Uterus (tissue), 4 donors: ENCODE data around the gene ABI3BP. TPM values are rescaled to one million over a fixed set of nuclear protein-coding genes. Genes with fewer than 3 reads are reported as not detected.
A peak's percentile ranks its signal among the peaks of the same experiment; 100 is the strongest.

Experiments used
- DNase-seq, 2 donors: peaks; one replicate each; pipeline ENCODE4 v3.0.0-alpha.2; 2019 to 2020
- H3K27ac ChIP-seq, 2 donors: fragments of 200-600 bp; sonication (generic); 1 replicate in 1 of 2; 2 replicates in 1 of 2; pipeline ENCODE4 v1.5.1; 2016 to 2018
- H3K27me3 ChIP-seq, 2 donors: fragments of 200-600 bp; sonication (generic); one replicate each; pipeline ENCODE4 v1.5.1; 2018 to 2019; ENCODE audit warnings: control low read depth in 1 of 2
- H3K36me3 ChIP-seq, 2 donors: fragments of 200-600 bp; sonication (generic); one replicate each; pipeline ENCODE4 v1.5.1; 2019; ENCODE audit warnings: control low read depth in 1 of 2
- H3K4me1 ChIP-seq, 2 donors: fragments of 200-600 bp; sonication (generic); one replicate each; pipeline ENCODE4 v1.5.1; 2018 to 2019; ENCODE audit warnings: control low read depth in 1 of 2
- H3K4me3 ChIP-seq, 2 donors: fragments of 200-600 bp; sonication (generic); 1 replicate in 1 of 2; 2 replicates in 1 of 2; pipeline ENCODE4 v1.5.1; 2018 to 2019; ENCODE audit warnings: mild to moderate bottlenecking in 1 of 2
- H3K9me3 ChIP-seq, 2 donors: fragments of 200-600 bp; sonication (generic); one replicate each; pipeline ENCODE4 v1.5.1; 2019; ENCODE audit warnings: control low read depth in 1 of 2
- POLR2A ChIP-seq, 2 donors: fragments of 450-650 bp; IDR thresholded peaks; one replicate each; pipeline ENCODE4 v1.6.1; 2016; ENCODE audit warnings: antibody characterized with exemption in 2 of 2, mild to moderate bottlenecking in 1 of 2, moderate library complexity in 1 of 2
- intact Hi-C: fragments of 100-400 bp; cut with DNase I; formaldehyde crosslinking; loops from one replicate; pipeline ENCODE4 v1.15.1; 2023; ENCODE audit warnings: low total_unique reads
- total RNA-seq, 4 donors: library from RNA; depleted of rRNA in 3 of 4; stranded (reverse); fragments of >200 nt in 3 of 4; gene quantifications; one replicate each; pipeline versions ENCODE4 v1.1.0 to v1.2.4, GENCODE V29; 2014 to 2023
- TF ChIP-seq, protein P1 (sequence below), 4 experiments: fragments of 200-600 bp in 2 of 4; fragments of 450-650 bp in 2 of 4; sonication (generic) in 2 of 4; IDR thresholded peaks; one replicate each; pipeline ENCODE4 v1.5.1; 2016 to 2019; ENCODE audit warnings: antibody characterized with exemption in 4 of 4, mild to moderate bottlenecking in 2 of 4, moderate library complexity in 1 of 4
- donor health status: DM: yes; HTN: yes; CAD: no.

The ABI3BP gene
- total RNA-seq, 4 donors from 2014 or later, result 38.8 to 156 (median 89.2) TPM

- H3K9me3 ChIP-seq, result no peaks in the 10 kb centered on the region
- peak overlapping the region; percentile 83 to 87 for H3K4me3 ChIP-seq
- peaks cover 0 to 8% of the 10 kb centered on the region in 2 donors for H3K4me1 ChIP-seq
- DNase-seq, result no peak
- no peaks in the 10 kb centered on the region for H3K27me3 ChIP-seq
- H3K36me3 ChIP-seq, result no peaks in the 10 kb centered on the region
- intact Hi-C loops, result no loop called here
- H3K27ac ChIP-seq, result peak overlapping the region; percentile 95 to 98
- TF ChIP-seq POLR2A (IDR thresholded peaks at IDR 0.05), result no peak
- TF ChIP-seq, protein P1, sequence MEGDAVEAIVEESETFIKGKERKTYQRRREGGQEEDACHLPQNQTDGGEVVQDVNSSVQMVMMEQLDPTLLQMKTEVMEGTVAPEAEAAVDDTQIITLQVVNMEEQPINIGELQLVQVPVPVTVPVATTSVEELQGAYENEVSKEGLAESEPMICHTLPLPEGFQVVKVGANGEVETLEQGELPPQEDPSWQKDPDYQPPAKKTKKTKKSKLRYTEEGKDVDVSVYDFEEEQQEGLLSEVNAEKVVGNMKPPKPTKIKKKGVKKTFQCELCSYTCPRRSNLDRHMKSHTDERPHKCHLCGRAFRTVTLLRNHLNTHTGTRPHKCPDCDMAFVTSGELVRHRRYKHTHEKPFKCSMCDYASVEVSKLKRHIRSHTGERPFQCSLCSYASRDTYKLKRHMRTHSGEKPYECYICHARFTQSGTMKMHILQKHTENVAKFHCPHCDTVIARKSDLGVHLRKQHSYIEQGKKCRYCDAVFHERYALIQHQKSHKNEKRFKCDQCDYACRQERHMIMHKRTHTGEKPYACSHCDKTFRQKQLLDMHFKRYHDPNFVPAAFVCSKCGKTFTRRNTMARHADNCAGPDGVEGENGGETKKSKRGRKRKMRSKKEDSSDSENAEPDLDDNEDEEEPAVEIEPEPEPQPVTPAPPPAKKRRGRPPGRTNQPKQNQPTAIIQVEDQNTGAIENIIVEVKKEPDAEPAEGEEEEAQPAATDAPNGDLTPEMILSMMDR (IDR thresholded peaks at IDR 0.05), result no peak
Observed at GRCh38 chr3:100708644-100708988, 284.6 kb downstream of the ABI3BP start.

DNA sequence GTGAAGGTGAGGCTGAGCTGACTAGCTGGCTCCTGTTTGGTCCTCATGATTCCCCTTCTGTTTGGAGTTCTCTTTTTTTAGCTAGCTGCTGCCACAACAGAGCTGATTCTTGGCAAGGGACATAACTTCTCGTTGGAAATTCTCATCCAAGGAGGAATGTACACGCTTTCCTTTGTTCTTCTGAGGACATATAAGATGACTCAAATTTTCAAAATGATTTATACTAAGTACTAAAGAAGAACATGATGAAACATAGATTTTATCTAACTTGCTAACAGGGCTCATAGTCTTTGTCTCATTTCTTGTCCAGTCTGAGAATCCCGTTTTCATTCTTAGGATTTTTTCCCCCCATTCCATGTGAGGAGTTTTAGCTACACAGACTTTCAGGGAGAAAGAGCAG, 286.9 kb downstream of the ABI3BP start:
- Histone ChIP-seq H3K4me3 (no peak overlapping the region), H3K36me3 (no peaks in the 10 kb centered on the region), H3K4me1 (peaks cover 0 to 8% of the 10 kb centered on the region in 2 donors), H3K9me3 (no peaks in the 10 kb centered on the region), H3K27me3 (no peaks in the 10 kb centered on the region), H3K27ac (no peak overlapping the region)
- no peak for DNase-seq
- intact Hi-C loops, result no loop called here
- TF ChIP-seq, protein P1 (IDR thresholded peaks at IDR 0.05), result no peak
- TF ChIP-seq POLR2A (IDR thresholded peaks at IDR 0.05), result no peak

DNA sequence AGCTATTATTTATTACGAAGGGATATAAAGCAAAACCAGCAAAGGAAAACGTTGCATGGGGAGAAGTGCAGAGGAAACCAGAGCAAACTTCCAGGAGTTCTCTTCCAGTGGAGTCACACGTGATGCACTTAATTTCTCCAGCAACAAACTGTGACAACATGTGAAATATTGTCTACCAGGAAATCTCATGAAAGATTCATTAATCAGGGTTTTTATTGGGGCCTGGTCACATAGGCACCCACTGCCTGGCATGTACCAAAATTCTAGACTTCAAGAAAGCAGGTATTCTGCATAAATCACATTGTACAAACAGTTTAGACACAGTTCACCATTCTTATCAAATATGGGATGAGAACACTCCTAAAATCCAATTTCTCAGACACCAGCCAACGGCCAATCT, 289.4 kb downstream of the ABI3BP start:
- TF ChIP-seq, protein P1 (IDR thresholded peaks at IDR 0.05), result no peak
- TF ChIP-seq POLR2A (IDR thresholded peaks at IDR 0.05), result no peak
- H3K36me3 ChIP-seq, result no peaks in the 10 kb centered on the region
- intact Hi-C loops, result no loop called here

GRCh38 chr3:100702980-100703345, 290.3 kb downstream of the ABI3BP start:
- TF ChIP-seq POLR2A (IDR thresholded peaks at IDR 0.05), result no peak
- TF ChIP-seq, protein P1 (IDR thresholded peaks at IDR 0.05), result no peak
- H3K27me3 ChIP-seq, result peaks cover 0 to 10% of the 10 kb centered on the region in 2 donors
- DNase-seq, result no peak
- H3K27ac ChIP-seq, result no peak overlapping the region
- no peak overlapping the region for H3K4me3 ChIP-seq
- no peaks in the 10 kb centered on the region for H3K36me3 ChIP-seq
- H3K4me1 ChIP-seq, result no peaks in the 10 kb centered on the region
- H3K9me3 ChIP-seq, result no peaks in the 10 kb centered on the region
- intact Hi-C loops, result no loop called here

More for the DNA sequence above, 289.4 kb downstream of the ABI3BP start:
- Histone ChIP-seq H3K27ac (no peak overlapping the region), H3K4me3 (no peak overlapping the region), H3K4me1 (no peaks in the 10 kb centered on the region), H3K27me3 (peaks cover 0 to 10% of the 10 kb centered on the region in 2 donors), H3K9me3 (no peaks in the 10 kb centered on the region)
- DNase-seq, result no peak

GRCh38 chr3:100702082-100702979, 290.9 kb downstream of the ABI3BP start:
- intact Hi-C loops, result no loop called here
- H3K36me3 ChIP-seq, result no peaks in the 10 kb centered on the region
- H3K27me3 ChIP-seq, result peaks cover 0 to 10% of the 10 kb centered on the region in 2 donors
- H3K4me3 ChIP-seq, result no peak overlapping the region
- H3K4me1 ChIP-seq, result no peaks in the 10 kb centered on the region
- H3K9me3 ChIP-seq, result no peaks in the 10 kb centered on the region
- no peak for DNase-seq
- no peak overlapping the region for H3K27ac ChIP-seq
- TF ChIP-seq, protein P1 (IDR thresholded peaks at IDR 0.05), result no peak
- TF ChIP-seq POLR2A (IDR thresholded peaks at IDR 0.05), result no peak
